ENCODE measurements around the gene HNMT. TPM values are rescaled to one million over a fixed set of nuclear protein-coding genes. Genes with fewer than 3 reads are reported as not detected.

The HNMT gene
- total RNA-seq, 4 donors from 2014 or later, result 11.2 to 25.5 (median 21.6) TPM

DNA sequence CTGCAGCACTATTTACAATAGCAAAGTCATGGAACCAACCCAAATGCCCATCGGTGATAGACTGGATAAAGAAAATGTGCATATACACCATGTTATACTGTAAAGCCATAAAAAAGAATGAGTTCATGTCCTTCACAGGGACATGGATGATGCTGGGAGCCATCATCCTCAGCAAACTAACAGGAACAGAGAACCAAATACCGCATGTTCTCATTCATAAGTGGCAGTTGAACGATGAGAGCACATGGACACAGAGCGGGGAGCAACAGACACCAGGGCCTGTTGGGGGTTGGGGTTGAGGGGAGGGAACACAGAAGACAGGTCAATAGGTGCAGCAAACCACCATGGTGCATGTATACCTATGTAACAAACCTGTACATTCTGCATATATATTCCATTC lies 33.5 kb downstream of the HNMT start:
- peaks cover 0 to 6% (median 1%) of the 10 kb centered on the region in 4 donors for H3K36me3 ChIP-seq
- no peaks in the 10 kb centered on the region for H3K4me1 ChIP-seq
- H3K4me3 ChIP-seq, result no peak overlapping the region
- intact Hi-C loops (cut with DNase I), result no loop called here
- H3K27me3 ChIP-seq, result no peaks in the 10 kb centered on the region
- no peak for DNase-seq (ENCODE audit: extremely low spot score)
- H3K9me3 ChIP-seq, result peaks cover 0 to 4% (median 0%) of the 10 kb centered on the region in 4 donors
- H3K27ac ChIP-seq (replicated peaks in 1 of 4), result no peak overlapping the region
- TF ChIP-seq EP300 (IDR thresholded peaks at IDR 0.05) (no peak), POLR2A (IDR thresholded peaks at IDR 0.05; ENCODE audit: low read depth) (no peak), POLR2AphosphoS5 (IDR thresholded peaks at IDR 0.05) (no peak)
- TF ChIP-seq, protein P1, sequence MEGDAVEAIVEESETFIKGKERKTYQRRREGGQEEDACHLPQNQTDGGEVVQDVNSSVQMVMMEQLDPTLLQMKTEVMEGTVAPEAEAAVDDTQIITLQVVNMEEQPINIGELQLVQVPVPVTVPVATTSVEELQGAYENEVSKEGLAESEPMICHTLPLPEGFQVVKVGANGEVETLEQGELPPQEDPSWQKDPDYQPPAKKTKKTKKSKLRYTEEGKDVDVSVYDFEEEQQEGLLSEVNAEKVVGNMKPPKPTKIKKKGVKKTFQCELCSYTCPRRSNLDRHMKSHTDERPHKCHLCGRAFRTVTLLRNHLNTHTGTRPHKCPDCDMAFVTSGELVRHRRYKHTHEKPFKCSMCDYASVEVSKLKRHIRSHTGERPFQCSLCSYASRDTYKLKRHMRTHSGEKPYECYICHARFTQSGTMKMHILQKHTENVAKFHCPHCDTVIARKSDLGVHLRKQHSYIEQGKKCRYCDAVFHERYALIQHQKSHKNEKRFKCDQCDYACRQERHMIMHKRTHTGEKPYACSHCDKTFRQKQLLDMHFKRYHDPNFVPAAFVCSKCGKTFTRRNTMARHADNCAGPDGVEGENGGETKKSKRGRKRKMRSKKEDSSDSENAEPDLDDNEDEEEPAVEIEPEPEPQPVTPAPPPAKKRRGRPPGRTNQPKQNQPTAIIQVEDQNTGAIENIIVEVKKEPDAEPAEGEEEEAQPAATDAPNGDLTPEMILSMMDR (IDR thresholded peaks at IDR 0.05), result no peak
- 96% methylated on average over 4 of the region's 4 CpGs for WGBS

DNA sequence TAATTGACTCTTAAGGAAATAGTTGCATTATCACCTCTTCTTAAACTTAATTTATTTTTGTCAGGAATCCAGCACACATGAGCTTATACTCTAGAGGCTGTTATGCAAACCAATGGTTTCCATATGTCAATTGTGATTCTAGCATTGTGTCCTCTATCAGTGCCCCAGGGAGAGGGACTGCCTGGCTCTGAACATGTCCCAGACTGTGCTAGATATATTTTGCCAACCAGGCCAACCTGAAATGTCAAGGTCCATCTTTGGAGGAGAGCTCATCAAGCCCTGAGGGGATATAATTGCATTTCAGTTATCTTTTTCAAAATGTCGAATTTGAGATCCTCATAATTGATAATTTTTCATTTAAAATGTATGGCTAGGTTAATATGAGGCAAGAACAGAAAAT lies 34.2 kb downstream of the HNMT start:
- no peak for DNase-seq (ENCODE audit: extremely low spot score)

DNA sequence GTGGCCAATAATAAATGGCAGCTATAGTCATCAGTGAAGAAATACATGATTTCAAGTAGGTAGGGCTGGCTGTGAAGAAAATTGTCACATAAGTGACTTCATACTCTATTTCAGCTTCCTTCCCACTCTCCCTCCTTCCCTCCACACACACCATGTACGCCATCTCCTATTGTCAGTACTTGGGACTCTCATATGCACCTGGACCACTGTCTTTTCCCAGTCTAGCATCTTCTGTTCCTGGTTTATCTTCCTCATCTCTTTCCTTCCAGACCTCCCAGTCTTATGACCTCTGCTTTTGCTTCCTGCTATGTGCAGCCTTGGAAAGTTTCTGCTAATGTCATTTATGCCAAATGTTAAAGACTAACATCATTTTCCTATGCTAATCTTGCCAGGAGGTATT lies 35.0 kb downstream of the HNMT start:
- Histone ChIP-seq H3K36me3 (peaks cover 0 to 14% (median 0%) of the 10 kb centered on the region in 4 donors), H3K4me3 (no peak overlapping the region), H3K9me3 (no peaks in the 10 kb centered on the region), H3K27ac (replicated peaks in 1 of 4) (no peak overlapping the region), H3K4me1 (no peaks in the 10 kb centered on the region), H3K27me3 (no peaks in the 10 kb centered on the region)
- intact Hi-C loops (cut with DNase I), result no loop called here
- TF ChIP-seq, protein P1 (IDR thresholded peaks at IDR 0.05), result no peak
- TF ChIP-seq POLR2A (IDR thresholded peaks at IDR 0.05; ENCODE audit: low read depth), result no peak
- no peak for TF ChIP-seq POLR2AphosphoS5 (IDR thresholded peaks at IDR 0.05)
- no peak for TF ChIP-seq EP300 (IDR thresholded peaks at IDR 0.05)
- 100% methylated on average over 1 of the region's 1 CpG for WGBS
- DNase-seq (ENCODE audit: extremely low spot score), result no peak

More for the DNA sequence above, 34.2 kb downstream of the HNMT start:
- TF ChIP-seq POLR2AphosphoS5 (IDR thresholded peaks at IDR 0.05) (no peak), POLR2A (IDR thresholded peaks at IDR 0.05; ENCODE audit: low read depth) (no peak), EP300 (IDR thresholded peaks at IDR 0.05) (no peak)
- TF ChIP-seq, protein P1 (IDR thresholded peaks at IDR 0.05), result no peak
- Histone ChIP-seq H3K36me3 (peaks cover 0 to 9% (median 0%) of the 10 kb centered on the region in 4 donors), H3K4me1 (no peaks in the 10 kb centered on the region), H3K9me3 (peaks cover 0 to 4% (median 0%) of the 10 kb centered on the region in 4 donors), H3K27ac (replicated peaks in 1 of 4) (no peak overlapping the region), H3K4me3 (no peak overlapping the region), H3K27me3 (no peaks in the 10 kb centered on the region)
- intact Hi-C loops (cut with DNase I), result no loop called here
- WGBS, result 78% methylated on average over 1 of the region's 1 CpG

DNA sequence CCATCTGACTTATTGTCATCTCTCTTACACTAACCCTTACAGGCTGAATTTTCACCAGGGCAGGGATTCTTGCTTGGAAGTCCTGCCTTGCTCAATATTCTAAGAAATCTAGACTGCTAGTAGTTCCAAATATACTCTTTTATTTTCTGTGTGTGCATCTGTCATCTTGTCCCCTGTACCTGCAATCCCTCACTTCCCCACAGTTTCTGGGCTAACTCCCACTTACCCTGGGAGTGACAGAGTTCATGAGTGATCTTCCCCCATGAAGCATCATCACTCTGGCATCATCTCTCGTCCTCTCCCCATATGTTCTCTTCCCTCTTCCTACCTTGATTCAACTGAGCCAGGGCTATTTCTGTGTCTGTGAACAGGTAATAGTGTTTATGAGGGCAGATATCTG lies 35.7 kb downstream of the HNMT start:
- no peak for DNase-seq (ENCODE audit: extremely low spot score)
- H3K36me3 ChIP-seq, result peaks cover 0 to 21% (median 0%) of the 10 kb centered on the region in 4 donors
- H3K4me3 ChIP-seq, result no peak overlapping the region
- no peak for TF ChIP-seq EP300 (IDR thresholded peaks at IDR 0.05)
- TF ChIP-seq, protein P1 (IDR thresholded peaks at IDR 0.05), result no peak
- no peak for TF ChIP-seq POLR2A (IDR thresholded peaks at IDR 0.05; ENCODE audit: low read depth)
- no peak for TF ChIP-seq POLR2AphosphoS5 (IDR thresholded peaks at IDR 0.05)
- H3K27me3 ChIP-seq, result no peaks in the 10 kb centered on the region
- H3K4me1 ChIP-seq, result no peaks in the 10 kb centered on the region
- WGBS, result 77% methylated on average over 1 of the region's 1 CpG
- no peak overlapping the region for H3K27ac ChIP-seq (replicated peaks in 1 of 4)
- intact Hi-C loops (cut with DNase I), result no loop called here
- H3K9me3 ChIP-seq, result no peaks in the 10 kb centered on the region

DNA sequence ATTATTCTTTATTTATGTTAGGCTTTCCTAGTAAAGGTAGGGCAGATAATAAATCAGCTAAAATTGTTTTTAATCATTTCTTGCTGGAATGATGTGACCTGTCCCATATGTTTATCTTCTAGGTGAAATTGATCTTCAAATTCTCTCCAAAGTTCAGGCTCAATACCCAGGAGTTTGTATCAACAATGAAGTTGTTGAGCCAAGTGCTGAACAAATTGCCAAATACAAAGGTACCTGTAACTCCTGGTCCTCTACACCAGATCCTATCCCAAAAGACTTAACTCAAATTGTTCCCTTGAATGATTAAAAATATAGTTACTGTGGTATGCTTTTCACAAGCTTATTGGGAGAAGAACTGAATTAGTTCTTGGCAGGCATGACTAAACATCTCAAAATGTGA lies 36.5 kb downstream of the HNMT start:
- H3K4me1 ChIP-seq, result no peaks in the 10 kb centered on the region
- no peaks in the 10 kb centered on the region for H3K27me3 ChIP-seq
- no peak for DNase-seq (ENCODE audit: extremely low spot score)
- TF ChIP-seq EP300 (IDR thresholded peaks at IDR 0.05), result no peak
- TF ChIP-seq POLR2A (IDR thresholded peaks at IDR 0.05; ENCODE audit: low read depth), result no peak
- TF ChIP-seq, protein P1 (IDR thresholded peaks at IDR 0.05), result no peak
- TF ChIP-seq POLR2AphosphoS5 (IDR thresholded peaks at IDR 0.05), result no peak
- H3K4me3 ChIP-seq, result no peak overlapping the region
- peaks cover 0 to 29% (median 0%) of the 10 kb centered on the region in 4 donors for H3K36me3 ChIP-seq
- no peaks in the 10 kb centered on the region for H3K9me3 ChIP-seq
- no peak overlapping the region for H3K27ac ChIP-seq (replicated peaks in 1 of 4)
- intact Hi-C loops (cut with DNase I), result no loop called here
